GM21360 (cell line): ENCODE results near the gene IL1RAPL2.
A peak's percentile ranks its signal among the peaks of the same experiment; 100 is the strongest.
"Not testable (repeated sequence)": the region's sequence is repeated elsewhere in the genome, so short reads cannot be mapped to it uniquely, and the experiment has no call there.

Experiments
- ATAC-seq: cut with Tn5 transposase; IDR thresholded peaks from one replicate; pipeline ENCODE4 v1.9.1; 2021; ENCODE audit warnings: mild to moderate bottlenecking, moderate library complexity; ENCODE audit not compliant: unreplicated experiment

IL1RAPL2 gene

GRCh38 chrX:104669063-104669462, 103.1 kb downstream of the IL1RAPL2 start:
- ATAC-seq: no peak

- no peak for ATAC-seq
These were observed 104.1 kb downstream of the IL1RAPL2 start for GRCh38 chrX:104670051-104670450.

- not testable (repeated sequence) for ATAC-seq
These were observed 111.5 kb downstream of the IL1RAPL2 start for GRCh38 chrX:104677517-104677916.

GRCh38 chrX:104679175-104679574, 113.2 kb downstream of the IL1RAPL2 start:
- ATAC-seq: no peak

- no peak for ATAC-seq
These were observed 115.2 kb downstream of the IL1RAPL2 start for GRCh38 chrX:104681214-104681613.

GRCh38 chrX:104684077-104684476, 118.1 kb downstream of the IL1RAPL2 start:
- ATAC-seq: no peak

GRCh38 chrX:104695593-104695992, 129.6 kb downstream of the IL1RAPL2 start:
- ATAC-seq: peak; percentile 61

GRCh38 chrX:104696667-104697066, 130.7 kb downstream of the IL1RAPL2 start:
- no peak for ATAC-seq

GRCh38 chrX:104697294-104697693, 131.3 kb downstream of the IL1RAPL2 start:
- peak; percentile 59 for ATAC-seq

- no peak for ATAC-seq
These were observed 141.0 kb downstream of the IL1RAPL2 start for GRCh38 chrX:104707042-104707441.

GRCh38 chrX:104707572-104707971, 141.6 kb downstream of the IL1RAPL2 start:
- ATAC-seq: no peak

GRCh38 chrX:104712515-104712914, 146.5 kb downstream of the IL1RAPL2 start:
- ATAC-seq: no peak

- ATAC-seq: no peak
These were observed 155.9 kb downstream of the IL1RAPL2 start for GRCh38 chrX:104721854-104722253.

GRCh38 chrX:104728456-104728855, 162.5 kb downstream of the IL1RAPL2 start:
- no peak for ATAC-seq

GRCh38 chrX:104742355-104742754, 176.4 kb downstream of the IL1RAPL2 start:
- no peak for ATAC-seq

GRCh38 chrX:104745152-104745551, 179.2 kb downstream of the IL1RAPL2 start:
- ATAC-seq: no peak

- ATAC-seq: no peak
These were observed 184.1 kb downstream of the IL1RAPL2 start for GRCh38 chrX:104749951-104750610.

GRCh38 chrX:104762641-104763040, 196.6 kb downstream of the IL1RAPL2 start:
- ATAC-seq: no peak

GRCh38 chrX:104789784-104790183, 223.8 kb downstream of the IL1RAPL2 start:
- ATAC-seq: no peak

GRCh38 chrX:104795804-104796203, 229.8 kb downstream of the IL1RAPL2 start:
- ATAC-seq: no peak

GRCh38 chrX:104803219-104803618, 237.2 kb downstream of the IL1RAPL2 start:
- no peak for ATAC-seq

GRCh38 chrX:104806346-104806745, 240.3 kb downstream of the IL1RAPL2 start:
- ATAC-seq: no peak

- no peak for ATAC-seq
These were observed 267.4 kb downstream of the IL1RAPL2 start for GRCh38 chrX:104833401-104833800.
